GM18907 (cell line): ENCODE data around the gene DTL.

ENCODE experiments used
- ATAC-seq: cut with Tn5 transposase; IDR thresholded peaks from one replicate; pipeline ENCODE4 v1.9.1; 2021; ENCODE audit warnings: mild to moderate bottlenecking, moderate library complexity; ENCODE audit not compliant: unreplicated experiment

Gene DTL

GRCh38 chr1:212035835-212036605, 472 bp downstream of the DTL start:
- ATAC-seq: peak; percentile 23

GRCh38 chr1:212037900-212038299, 2.4 kb downstream of the DTL start:
- ATAC-seq: no peak

DNA sequence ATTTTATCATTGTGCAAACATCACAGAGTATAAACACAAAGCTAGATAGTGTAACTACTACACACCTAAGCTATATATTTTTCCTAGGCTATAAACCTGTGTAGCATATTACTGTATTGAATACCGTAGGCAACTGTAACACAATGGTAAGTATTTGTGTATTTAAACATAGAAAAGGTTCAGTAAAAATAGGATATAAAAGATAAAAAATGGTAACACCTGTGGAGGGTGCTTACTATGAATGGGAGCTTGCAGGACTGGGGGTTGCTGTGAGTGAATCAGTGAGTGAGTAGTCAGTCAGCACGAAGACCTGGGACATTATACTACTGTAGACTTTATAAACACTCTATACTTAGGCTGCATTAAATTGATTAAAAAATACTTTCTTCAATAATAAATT, 4.1 kb downstream of the DTL start:
- ATAC-seq: no peak

DNA sequence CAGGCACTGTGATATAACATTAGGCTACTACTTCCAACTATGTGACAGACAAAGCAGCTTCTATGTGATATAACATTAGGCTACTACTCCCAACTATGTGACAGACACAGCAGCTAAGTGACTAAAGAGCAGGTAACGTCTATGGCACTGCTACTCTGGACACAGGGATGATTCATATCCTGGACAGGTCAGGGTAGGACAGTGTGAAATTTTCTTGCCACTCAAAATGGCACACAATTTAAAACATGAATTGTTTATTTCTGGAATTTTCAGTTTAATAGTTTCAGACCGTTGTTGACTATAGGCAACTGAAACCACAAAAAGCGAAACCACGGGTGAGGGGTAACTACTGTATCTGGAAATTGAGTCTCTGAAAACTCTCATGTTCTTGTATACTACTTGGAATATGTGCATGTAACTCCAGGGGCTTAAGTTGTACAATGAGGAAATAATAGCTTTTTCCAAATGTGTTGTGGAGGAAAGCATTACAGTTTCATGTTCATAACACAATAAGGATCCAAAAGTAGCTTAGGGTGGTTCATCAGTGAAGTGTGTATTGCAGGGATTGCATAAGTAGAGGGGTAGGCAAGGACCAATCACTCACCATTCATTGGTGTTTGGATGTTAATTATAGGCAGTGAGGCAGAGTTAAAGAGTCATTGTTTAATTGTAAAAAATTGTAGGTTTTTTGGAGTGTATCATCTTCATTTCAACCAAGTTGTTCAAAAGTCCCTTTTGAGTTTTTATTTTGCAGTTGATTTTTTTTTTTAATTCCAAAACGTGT, 5.3 kb downstream of the DTL start:
- ATAC-seq: no peak

- ATAC-seq: no peak
Observed at GRCh38 chr1:212042436-212042835, 6.9 kb downstream of the DTL start.

DNA sequence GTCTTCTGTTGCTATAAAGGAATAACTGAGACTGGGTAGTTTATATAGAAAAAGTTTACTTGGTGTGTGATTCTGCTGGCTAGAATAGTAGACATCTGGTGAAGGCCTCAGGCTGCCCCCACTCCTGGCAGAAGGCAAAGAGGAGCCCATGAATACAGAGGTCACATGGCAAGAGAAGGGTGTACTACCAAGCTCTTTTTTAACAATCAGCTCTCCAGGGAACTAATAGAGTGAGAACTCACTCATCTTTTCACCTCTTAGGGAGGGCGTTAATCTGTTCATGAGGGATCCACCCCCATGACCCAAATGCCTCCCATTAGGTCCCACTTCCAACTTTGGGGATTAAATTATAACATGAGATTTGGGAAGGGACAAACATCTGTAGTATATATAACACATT, 9.3 kb downstream of the DTL start:
- ATAC-seq: no peak

DNA sequence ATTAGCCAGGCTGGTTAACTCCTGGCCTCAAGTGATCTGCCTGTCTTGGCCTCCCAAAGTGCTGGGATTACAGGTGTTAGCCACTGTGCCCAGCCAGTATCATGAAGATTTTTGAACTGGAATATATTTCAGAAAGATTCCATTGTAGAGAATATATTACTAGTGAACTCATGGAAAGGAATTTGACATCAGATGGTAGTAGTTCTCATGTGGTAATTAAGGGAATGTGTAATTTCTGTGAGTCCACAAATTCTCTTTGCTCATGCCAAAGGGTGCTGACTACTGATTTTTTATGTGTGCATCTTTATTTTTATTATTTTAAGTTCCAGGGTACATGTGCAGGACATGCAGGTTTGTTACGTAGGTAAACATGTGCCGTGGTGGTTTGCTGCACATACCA, 10.4 kb downstream of the DTL start:
- no peak for ATAC-seq

- ATAC-seq: no peak
Observed at GRCh38 chr1:212053993-212054392, 18.4 kb downstream of the DTL start.

DNA sequence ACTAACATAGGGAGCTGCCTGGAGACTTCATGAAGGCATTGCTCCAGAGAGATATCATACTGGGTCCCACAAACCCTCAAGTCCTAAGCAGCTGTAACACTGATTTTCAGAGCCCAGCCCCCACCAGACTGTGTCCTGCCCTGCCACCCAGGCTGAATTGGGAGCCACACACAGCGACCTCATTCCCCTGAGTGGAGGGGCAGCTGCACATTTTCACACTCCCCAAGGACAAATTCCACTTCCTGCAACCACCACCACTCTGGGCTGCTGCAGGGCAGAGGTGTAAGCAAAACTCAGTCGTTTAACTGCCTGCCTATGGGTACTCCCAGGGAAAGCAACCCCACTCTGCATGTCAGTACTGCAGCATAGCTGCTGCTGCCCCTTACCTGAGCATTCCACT, 19.8 kb downstream of the DTL start:
- ATAC-seq: no peak

GRCh38 chr1:212060632-212061472, 25.3 kb downstream of the DTL start:
- no peak for ATAC-seq

DNA sequence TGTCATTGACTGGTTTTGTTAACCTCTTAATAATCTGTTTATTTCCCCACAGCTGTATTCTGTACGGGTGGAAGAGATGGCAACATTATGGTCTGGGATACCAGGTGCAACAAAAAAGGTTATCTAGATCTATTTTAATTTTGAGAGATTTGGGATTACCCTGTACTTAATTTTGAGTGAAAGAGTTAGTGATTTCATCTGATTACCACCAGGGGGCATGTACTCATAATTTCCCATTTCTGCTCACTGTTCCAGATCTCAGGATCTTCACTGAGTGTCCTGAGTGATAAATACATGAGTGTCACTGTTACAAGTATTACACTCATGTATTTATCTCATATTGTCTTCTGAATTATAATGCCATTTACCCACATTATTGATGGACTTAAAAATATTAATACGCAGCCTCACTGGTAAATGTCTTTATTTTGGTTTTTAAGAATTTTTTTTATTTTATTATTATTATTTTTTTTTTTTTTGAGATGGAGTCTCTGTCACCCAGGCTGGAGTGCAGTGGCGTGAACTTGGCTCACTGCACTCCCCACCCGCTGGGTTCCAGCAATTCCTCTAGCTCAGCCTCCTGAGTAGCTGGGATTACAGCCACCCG, 27.4 kb downstream of the DTL start:
- ATAC-seq: no peak

DNA sequence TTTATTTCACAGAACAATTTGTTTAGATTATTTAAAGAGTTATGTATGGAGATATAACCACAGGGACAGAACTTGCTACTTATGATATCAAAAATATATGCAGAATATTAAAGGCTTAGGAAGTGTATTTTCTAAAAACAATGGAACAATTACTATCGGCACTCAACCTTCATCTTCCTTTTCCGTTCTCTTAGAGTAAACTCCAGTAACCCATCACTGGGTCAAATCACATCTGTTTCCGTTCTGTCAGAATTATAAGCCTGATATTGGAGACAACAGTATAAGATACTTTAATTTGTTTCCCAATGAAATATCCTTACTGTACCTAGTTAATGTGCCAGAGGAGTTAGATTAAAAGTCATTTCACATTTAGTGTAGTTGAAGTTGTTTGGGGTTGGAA, 32.2 kb downstream of the DTL start:
- no peak for ATAC-seq

DNA sequence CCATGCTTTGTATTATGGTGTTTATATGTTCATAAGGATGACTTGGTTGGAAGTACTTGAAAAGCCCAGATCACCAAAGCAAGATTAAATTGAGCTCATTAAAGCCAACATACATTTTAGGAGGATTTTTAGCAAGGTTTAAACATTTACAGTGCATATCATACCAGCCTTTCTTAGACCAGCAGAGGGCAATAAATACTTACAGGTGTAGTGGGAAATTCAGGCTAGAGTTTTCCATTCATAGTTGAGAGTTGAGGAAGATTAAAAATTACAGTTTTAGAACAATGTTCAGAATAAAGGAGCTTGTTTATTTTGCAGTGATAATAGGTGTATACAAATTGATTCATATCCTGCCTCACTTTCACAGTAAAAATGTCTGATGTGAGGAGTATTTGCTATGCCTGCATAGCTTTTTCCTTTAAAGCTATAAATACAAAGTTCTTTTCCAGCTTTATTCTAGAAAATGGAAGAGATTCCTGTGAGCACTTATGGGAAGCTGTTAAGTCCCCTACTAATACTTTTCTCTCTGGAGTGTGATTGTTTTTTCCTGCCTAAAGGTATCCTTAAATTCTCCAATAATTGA, 35.3 kb downstream of the DTL start:
- no peak for ATAC-seq

DNA sequence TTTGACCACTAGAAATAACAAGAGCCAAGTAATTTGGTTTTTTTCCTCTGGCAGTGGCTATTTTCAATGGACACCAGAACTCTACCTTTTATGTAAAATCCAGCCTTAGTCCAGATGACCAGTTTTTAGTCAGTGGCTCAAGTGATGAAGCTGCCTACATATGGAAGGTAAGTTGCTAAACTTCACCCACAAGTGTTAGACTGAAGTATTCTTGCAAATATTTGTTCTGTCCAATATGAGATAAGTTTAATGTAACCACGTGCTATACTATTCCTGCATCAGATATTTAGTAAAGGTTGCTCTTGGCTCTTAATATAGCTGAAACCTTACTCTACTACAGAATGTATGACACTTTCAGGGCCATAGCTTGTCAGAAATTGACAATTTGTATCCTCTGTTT, 36.5 kb downstream of the DTL start:
- no peak for ATAC-seq

DNA sequence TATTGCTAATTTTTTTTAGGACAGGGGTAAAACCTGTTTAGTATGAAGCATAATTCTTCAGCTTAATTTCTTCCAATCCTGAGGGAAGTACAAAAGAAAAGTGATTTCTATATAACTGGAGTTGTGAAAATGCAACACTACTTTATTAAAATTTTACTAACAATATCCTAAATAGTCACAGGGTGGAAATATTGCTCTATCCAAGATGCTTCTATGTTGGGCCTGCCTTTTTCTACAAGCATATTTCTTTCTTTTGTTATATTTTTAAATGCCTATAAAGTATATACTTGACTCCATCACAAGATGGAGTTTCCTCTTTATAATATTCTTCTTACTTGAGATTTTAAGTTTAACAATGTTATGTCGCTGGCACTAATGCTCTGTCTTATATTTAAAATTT, 37.9 kb downstream of the DTL start:
- no peak for ATAC-seq

GRCh38 chr1:212074313-212074712, 38.8 kb downstream of the DTL start:
- no peak for ATAC-seq

- no peak for ATAC-seq
Observed at GRCh38 chr1:212074856-212075255, 39.3 kb downstream of the DTL start.

- ATAC-seq: no peak
Observed at GRCh38 chr1:212077028-212077427, 41.5 kb downstream of the DTL start.

DNA sequence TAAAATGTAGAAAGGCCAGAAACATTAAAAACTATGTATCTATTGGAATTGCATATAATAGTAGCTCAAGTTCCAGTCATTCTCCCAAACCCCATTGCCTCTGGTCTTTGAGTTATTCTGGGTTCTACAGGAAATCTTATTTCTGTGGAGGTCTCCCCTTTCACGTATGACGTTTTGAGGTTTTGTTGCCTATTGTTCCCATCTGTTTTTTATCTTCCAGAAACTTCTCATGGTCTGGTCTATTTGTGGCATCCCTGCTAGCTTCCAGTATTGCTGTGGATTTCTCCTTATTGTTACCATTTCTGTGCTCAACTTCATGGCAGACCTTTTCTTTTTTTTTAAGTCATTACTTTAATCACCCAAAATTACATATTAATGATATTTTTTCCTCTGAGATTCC, 43.3 kb downstream of the DTL start:
- no peak for ATAC-seq

GRCh38 chr1:212082765-212083406, 47.3 kb downstream of the DTL start:
- no peak for ATAC-seq
